ENCODE data around the gene PDS5A. TPM values are rescaled to one million over a fixed set of nuclear protein-coding genes. Genes with fewer than 3 reads are reported as not detected.

The PDS5A gene
- total RNA-seq, 1 experiment from 2014 or later = 98.3 TPM

- TF ChIP-seq YY1 (IDR thresholded peaks at IDR 0.05; ENCODE audit: extremely low read depth, insufficient replicate concordance, low read depth, low read length) (no peak), RAD21 (IDR thresholded peaks at IDR 0.05; ENCODE audit: low read depth) (no peak), ZNF274 (IDR thresholded peaks at IDR 0.05; ENCODE audit: low read depth, low read length) (no peak)
Observed at GRCh38 chr4:39883646-39884045, 94.1 kb downstream of the PDS5A start (continued).

GRCh38 chr4:39881789-39882188 lies 95.9 kb downstream of the PDS5A start:
- POLR2A ChIA-PET = no interaction called here
- intact Hi-C loops (cut with micrococcal nuclease) = no loop called here

More at GRCh38 chr4:39881789-39882188, 95.9 kb downstream of the PDS5A start:
- no peaks in the 10 kb centered on the region for H3K4me1 ChIP-seq (ENCODE audit: control insufficient read depth in 1 of 2, insufficient read depth in 2 of 2, low read length in 2 of 2)
- no peaks in the 10 kb centered on the region for H3K9me2 ChIP-seq (ENCODE audit: insufficient read depth)
- no peaks in the 10 kb centered on the region for H3K9me3 ChIP-seq (ENCODE audit: control insufficient read depth in 1 of 2, insufficient read depth in 1 of 2, low read depth in 1 of 2, low read length in 2 of 2)
- DNase-seq (ENCODE audit: low read depth, low spot score) = no peak
- no peak for ATAC-seq
- ChIA-PET RAD21 (ENCODE audit: low non-redundant PET in 1 of 2, low total read pairs in 2 of 2, uncharacterized antibody in 2 of 2, unreplicated experiment in 2 of 2) (no interaction called here), CTCF (no interaction called here)
- H3K9ac ChIP-seq (ENCODE audit: low read length) = no peak overlapping the region
- peaks cover 3% of the 10 kb centered on the region; the same call in 1 of the 2 replicates for H4K20me1 ChIP-seq (ENCODE audit: insufficient read depth)
- no TSS peak for BruUV-seq (replicated peaks)
- peaks cover 4% of the 10 kb centered on the region; the same call in 1 of the 2 replicates for H3K79me2 ChIP-seq (ENCODE audit: insufficient read depth, low read length)
- TF ChIP-seq ATF3 (IDR thresholded peaks at IDR 0.05) (no peak), YY1 (IDR thresholded peaks at IDR 0.05; ENCODE audit: extremely low read depth, insufficient replicate concordance, low read depth, low read length) (no peak), ZBTB33 (IDR thresholded peaks at IDR 0.05; ENCODE audit: extremely low read depth, insufficient replicate concordance, low read length) (no peak), FOSL1 (IDR thresholded peaks at IDR 0.05; ENCODE audit: low read depth) (no peak), SRF (IDR thresholded peaks at IDR 0.05; ENCODE audit: low read depth) (no peak), ZFX (IDR thresholded peaks at IDR 0.05) (no peak)
- peaks cover 26 to 34% of the 10 kb centered on the region in 2 experiments; a peak in 3 of 4 replicates for H3K36me3 ChIP-seq (ENCODE audit: control insufficient read depth in 1 of 2, insufficient read depth in 2 of 2, low read length in 2 of 2)
- no peak overlapping the region for H3K4me3 ChIP-seq (replicated peaks in 1 of 2; ENCODE audit: low read depth in 1 of 2, low read length in 2 of 2)
- no peak overlapping the region for H2AFZ ChIP-seq (ENCODE audit: low read depth, low read length, poor library complexity, severe bottlenecking)
- no peaks in the 10 kb centered on the region for H3K27me3 ChIP-seq (ENCODE audit: insufficient read depth, low read length)
- H3K27ac ChIP-seq (ENCODE audit: low read depth, low read length) = no peak overlapping the region
- no peak overlapping the region for H3K4me2 ChIP-seq (ENCODE audit: low read length)

Measured in HCT116 (cell line).